IPS-18a (cell line): ENCODE measurements around the gene DRGX.

Experiments used
- H3K27ac ChIP-seq: one replicate; pipeline ENCODE4 v1.5.1; 2013; ENCODE audit warnings: low read length
- H3K27me3 ChIP-seq: one replicate; pipeline ENCODE4 v1.6.1; 2013; ENCODE audit warnings: mild to moderate bottlenecking, low read length; ENCODE audit not compliant: control insufficient read depth, insufficient read depth
- H3K36me3 ChIP-seq: one replicate; pipeline ENCODE4 v1.6.1; 2013; ENCODE audit warnings: low read depth, low read length; ENCODE audit not compliant: control insufficient read depth
- H3K4me1 ChIP-seq: one replicate; pipeline ENCODE4 v1.6.1; 2013; ENCODE audit warnings: low read depth, low read length; ENCODE audit not compliant: control insufficient read depth
- H3K4me3 ChIP-seq: one replicate; pipeline ENCODE4 v1.5.1; 2013; ENCODE audit warnings: low read length
- H3K9ac ChIP-seq: one replicate; pipeline ENCODE4 v1.6.1; 2013; ENCODE audit warnings: mild to moderate bottlenecking, low read length, moderate library complexity
- H3K9me3 ChIP-seq: one replicate; pipeline ENCODE4 v1.6.1; 2013; ENCODE audit warnings: low read depth, low read length; ENCODE audit not compliant: control insufficient read depth

The DRGX gene

DNA sequence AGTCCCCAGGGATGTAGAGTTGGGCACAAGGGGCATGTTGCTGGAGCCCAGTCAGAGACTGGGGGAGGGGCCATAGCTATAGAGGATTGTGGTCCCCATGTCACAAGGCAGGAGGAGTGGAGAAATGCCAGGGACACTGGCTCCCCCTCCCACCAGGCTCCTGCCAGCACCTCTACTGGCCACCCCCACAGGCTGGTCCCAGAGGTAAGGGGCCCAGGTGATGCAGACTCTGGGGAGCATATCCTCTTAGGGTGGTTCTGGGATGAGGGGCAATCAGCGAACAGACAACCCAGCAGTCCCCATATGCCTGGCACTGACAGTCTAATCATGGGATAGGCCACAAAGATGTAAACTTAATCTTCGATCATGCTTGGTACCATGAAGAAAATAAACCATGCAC is 75.7 kb downstream of the DRGX start:
- no peaks in the 10 kb centered on the region for H3K9me3 ChIP-seq
- no peaks in the 10 kb centered on the region for H3K4me1 ChIP-seq
- H3K36me3 ChIP-seq, result no peaks in the 10 kb centered on the region
- H3K9ac ChIP-seq, result no peak overlapping the region
- no peaks in the 10 kb centered on the region for H3K27me3 ChIP-seq
- no peak overlapping the region for H3K4me3 ChIP-seq
- H3K27ac ChIP-seq, result no peak overlapping the region

DNA sequence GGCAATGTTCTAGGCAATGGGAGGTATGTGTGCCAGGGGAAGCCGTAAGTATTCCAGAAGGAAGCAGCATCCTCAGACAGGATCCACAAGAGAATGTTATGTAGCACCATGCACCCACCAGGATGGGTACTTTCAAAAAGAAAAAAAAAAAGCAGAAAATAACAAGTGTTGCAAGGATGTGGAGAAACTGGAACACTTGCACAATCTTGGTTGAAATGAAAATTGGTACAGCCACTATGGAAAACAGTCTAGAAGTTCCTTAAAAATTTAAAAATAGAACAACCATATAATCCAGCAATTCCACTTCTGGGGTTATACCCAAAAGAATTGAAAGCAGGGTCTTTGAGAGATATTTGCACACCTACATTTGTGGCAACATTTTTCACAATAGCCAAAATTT is 76.7 kb downstream of the DRGX start:
- H3K9me3 ChIP-seq, result no peaks in the 10 kb centered on the region
- H3K9ac ChIP-seq, result no peak overlapping the region
- no peaks in the 10 kb centered on the region for H3K27me3 ChIP-seq
- H3K4me1 ChIP-seq, result no peaks in the 10 kb centered on the region
- no peak overlapping the region for H3K4me3 ChIP-seq
- no peaks in the 10 kb centered on the region for H3K36me3 ChIP-seq
- H3K27ac ChIP-seq, result no peak overlapping the region

DNA sequence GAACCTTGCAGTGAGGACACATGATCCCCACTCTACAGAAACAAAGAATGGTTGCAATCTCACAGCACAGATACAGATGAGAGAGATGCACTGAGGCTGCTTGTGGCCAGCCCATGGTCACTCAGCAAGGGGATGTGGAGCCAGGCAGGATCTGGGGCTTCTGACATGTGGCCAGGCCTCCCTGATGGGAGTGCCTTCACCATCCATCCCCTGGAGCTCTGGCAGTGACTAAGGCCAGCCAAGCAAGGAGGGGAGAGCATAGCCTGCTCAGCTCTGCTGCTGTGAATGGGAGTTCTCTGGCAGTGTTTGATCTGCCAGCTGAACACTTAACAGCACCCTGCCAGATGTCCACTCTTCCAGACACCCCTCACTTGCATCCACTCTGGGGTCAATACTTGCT is 77.1 kb downstream of the DRGX start:
- no peak overlapping the region for H3K27ac ChIP-seq
- H3K4me3 ChIP-seq, result no peak overlapping the region
- H3K4me1 ChIP-seq, result no peaks in the 10 kb centered on the region
- H3K27me3 ChIP-seq, result no peaks in the 10 kb centered on the region
- H3K9me3 ChIP-seq, result no peaks in the 10 kb centered on the region
- H3K36me3 ChIP-seq, result no peaks in the 10 kb centered on the region
- no peak overlapping the region for H3K9ac ChIP-seq

DNA sequence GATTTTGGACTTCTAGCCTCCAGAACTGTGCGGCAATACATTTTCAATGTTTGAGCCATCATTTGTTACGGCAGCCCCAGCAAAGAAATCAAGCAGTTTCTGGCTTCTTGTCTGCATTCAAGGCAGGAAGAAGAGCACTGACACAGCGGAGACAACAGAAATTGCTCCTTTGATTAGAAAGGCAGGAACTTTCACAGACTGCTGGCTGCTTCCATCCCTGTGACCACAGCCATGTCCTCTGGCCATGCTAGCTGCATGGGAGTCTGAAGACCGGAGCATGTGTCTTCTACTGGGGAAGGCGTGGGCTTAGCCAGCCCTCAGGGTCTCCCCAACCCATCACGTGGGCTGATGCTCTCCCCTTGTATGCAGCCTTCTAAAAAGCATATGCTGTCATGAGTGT is 77.9 kb downstream of the DRGX start:
- Histone ChIP-seq H3K4me1 (no peaks in the 10 kb centered on the region), H3K36me3 (no peaks in the 10 kb centered on the region), H3K27me3 (no peaks in the 10 kb centered on the region), H3K27ac (no peak overlapping the region), H3K9ac (no peak overlapping the region), H3K4me3 (no peak overlapping the region), H3K9me3 (no peaks in the 10 kb centered on the region)

DNA sequence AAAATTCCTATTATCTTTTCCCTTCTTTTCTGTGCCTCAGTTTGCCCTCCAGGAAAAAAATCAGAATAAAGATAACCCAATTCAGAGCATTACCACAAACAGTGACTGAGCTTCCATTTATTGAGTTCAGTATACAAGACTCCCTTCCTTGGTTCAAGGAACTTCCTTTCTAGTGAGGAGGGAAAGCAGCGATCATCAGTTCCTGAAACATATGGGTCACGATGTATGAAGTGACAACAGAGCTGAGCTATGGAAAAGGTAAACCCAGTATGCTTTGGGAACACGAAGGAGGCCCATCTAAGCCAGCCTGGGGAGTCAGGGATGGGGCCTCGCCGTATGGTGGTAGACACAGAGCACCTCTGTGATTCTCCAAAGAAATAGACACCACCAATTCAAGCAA is 81.1 kb downstream of the DRGX start:
- Histone ChIP-seq H3K9me3 (no peaks in the 10 kb centered on the region), H3K36me3 (no peaks in the 10 kb centered on the region), H3K27me3 (no peaks in the 10 kb centered on the region), H3K9ac (no peak overlapping the region), H3K4me3 (no peak overlapping the region), H3K4me1 (no peaks in the 10 kb centered on the region), H3K27ac (no peak overlapping the region)
